Measurements from ENCODE around the gene FOXD3.

The FOXD3 gene

GRCh38 chr1:63274979-63275378 is 47.4 kb upstream of the FOXD3 start:
- H3K4me3 ChIP-seq (ENCODE audit: low read length) = no peak overlapping the region
- no peaks in the 10 kb centered on the region for H3K79me2 ChIP-seq (ENCODE audit: low read length)
- H3K36me3 ChIP-seq (replicated peaks; ENCODE audit: insufficient read depth, low read length) = no peaks in the 10 kb centered on the region
- no peak overlapping the region for H3K4me2 ChIP-seq (ENCODE audit: low read depth, low read length)
- DNase-seq = no peak
- no peaks in the 10 kb centered on the region for H3K9me2 ChIP-seq (replicated peaks; ENCODE audit: insufficient read depth, low read length)
- H3K9me3 ChIP-seq (replicated peaks; ENCODE audit: insufficient read depth, low read length) = no peaks in the 10 kb centered on the region
- TF ChIP-seq CTCF (IDR thresholded peaks at IDR 0.05; ENCODE audit: low read length) (no peak), EZH2phosphoT487 (IDR thresholded peaks at IDR 0.05; ENCODE audit: low read length) (no peak), EZH2 (optimal IDR thresholded peaks at IDR 0.05; ENCODE audit: low read depth, low read length) (no peak)
- H4K20me1 ChIP-seq (ENCODE audit: insufficient read depth, low read length) = no peaks in the 10 kb centered on the region
- H3K27ac ChIP-seq (ENCODE audit: low read length) = no peak overlapping the region
- H2AFZ ChIP-seq (ENCODE audit: low read length) = no peak overlapping the region
- no peaks in the 10 kb centered on the region for H3K27me3 ChIP-seq (replicated peaks; ENCODE audit: insufficient read depth, low read length)
- H3K9ac ChIP-seq (ENCODE audit: low read length) = no peak overlapping the region
- no peaks in the 10 kb centered on the region for H3F3A ChIP-seq (ENCODE audit: insufficient read depth, low read length)
- H3K4me1 ChIP-seq (ENCODE audit: low read length) = no peaks in the 10 kb centered on the region

- Histone ChIP-seq H3K4me1 (ENCODE audit: low read length) (no peaks in the 10 kb centered on the region), H3K9ac (ENCODE audit: low read length) (no peak overlapping the region), H3K4me2 (ENCODE audit: low read depth, low read length) (no peak overlapping the region), H3K27ac (ENCODE audit: low read length) (no peak overlapping the region), H4K20me1 (ENCODE audit: insufficient read depth, low read length) (no peaks in the 10 kb centered on the region), H3K27me3 (replicated peaks; ENCODE audit: insufficient read depth, low read length) (no peaks in the 10 kb centered on the region), H3K79me2 (ENCODE audit: low read length) (no peaks in the 10 kb centered on the region), H3K4me3 (ENCODE audit: low read length) (no peak overlapping the region), H3K9me2 (replicated peaks; ENCODE audit: insufficient read depth, low read length) (no peaks in the 10 kb centered on the region), H2AFZ (ENCODE audit: low read length) (no peak overlapping the region), H3F3A (ENCODE audit: insufficient read depth, low read length) (no peaks in the 10 kb centered on the region), H3K9me3 (replicated peaks; ENCODE audit: insufficient read depth, low read length) (no peaks in the 10 kb centered on the region), H3K36me3 (replicated peaks; ENCODE audit: insufficient read depth, low read length) (no peaks in the 10 kb centered on the region)
- DNase-seq = no peak
- no peak for TF ChIP-seq CTCF (IDR thresholded peaks at IDR 0.05; ENCODE audit: low read length)
- TF ChIP-seq EZH2phosphoT487 (IDR thresholded peaks at IDR 0.05; ENCODE audit: low read length) = no peak
- TF ChIP-seq EZH2 (optimal IDR thresholded peaks at IDR 0.05; ENCODE audit: low read depth, low read length) = no peak
Measured at GRCh38 chr1:63276624-63277023, 45.7 kb upstream of the FOXD3 start.

GRCh38 chr1:63277195-63278192 is 44.9 kb upstream of the FOXD3 start:
- H3K36me3 ChIP-seq (replicated peaks; ENCODE audit: insufficient read depth, low read length) = no peaks in the 10 kb centered on the region
- H3K4me3 ChIP-seq (ENCODE audit: low read length) = no peak overlapping the region
- H3K9me2 ChIP-seq (replicated peaks; ENCODE audit: insufficient read depth, low read length) = no peaks in the 10 kb centered on the region
- H3K27me3 ChIP-seq (replicated peaks; ENCODE audit: insufficient read depth, low read length) = no peaks in the 10 kb centered on the region
- H3K79me2 ChIP-seq (ENCODE audit: low read length) = no peaks in the 10 kb centered on the region
- H3K4me1 ChIP-seq (ENCODE audit: low read length) = no peaks in the 10 kb centered on the region
- TF ChIP-seq EZH2phosphoT487 (IDR thresholded peaks at IDR 0.05; ENCODE audit: low read length) (no peak), CTCF (IDR thresholded peaks at IDR 0.05; ENCODE audit: low read length) (no peak), EZH2 (optimal IDR thresholded peaks at IDR 0.05; ENCODE audit: low read depth, low read length) (no peak)
- H2AFZ ChIP-seq (ENCODE audit: low read length) = no peak overlapping the region
- no peaks in the 10 kb centered on the region for H3F3A ChIP-seq (ENCODE audit: insufficient read depth, low read length)
- H3K9me3 ChIP-seq (replicated peaks; ENCODE audit: insufficient read depth, low read length) = no peaks in the 10 kb centered on the region
- no peak overlapping the region for H3K27ac ChIP-seq (ENCODE audit: low read length)
- DNase-seq = no peak
- no peaks in the 10 kb centered on the region for H4K20me1 ChIP-seq (ENCODE audit: insufficient read depth, low read length)
- no peak overlapping the region for H3K9ac ChIP-seq (ENCODE audit: low read length)
- no peak overlapping the region for H3K4me2 ChIP-seq (ENCODE audit: low read depth, low read length)

Measured in MM.1S (cell line).